ENCODE data around the gene VWA3B. TPM values are rescaled to one million over a fixed set of nuclear protein-coding genes. Genes with fewer than 3 reads are reported as not detected.
"Not testable (repeated sequence)": the region's sequence is repeated elsewhere in the genome, so short reads cannot be mapped to it uniquely, and the experiment has no call there.

The VWA3B gene
- total RNA-seq, 2 donors from 2014 or later, result not detected

- peak overlapping the region; percentile 65 for H3K4me3 Mint-ChIP-seq
- no peaks in the 10 kb centered on the region for H3K9me3 Mint-ChIP-seq
- H3K36me3 Mint-ChIP-seq (ENCODE audit: low read depth), result no peaks in the 10 kb centered on the region
- peak overlapping the region; percentile 90 for H3K27ac Mint-ChIP-seq
- H3K27me3 Mint-ChIP-seq, result peaks cover 15% of the 10 kb centered on the region
- peaks cover 14% of the 10 kb centered on the region for H3K4me1 Mint-ChIP-seq
- peak; percentile 97 for ATAC-seq (replicated peaks)
Measured at GRCh38 chr2:98134172-98135005, 47.4 kb downstream of the VWA3B start.

- H3K4me3 Mint-ChIP-seq, result no peak overlapping the region
- no peak overlapping the region for H3K27ac Mint-ChIP-seq
- ATAC-seq (replicated peaks), result no peak
- no peaks in the 10 kb centered on the region for H3K9me3 Mint-ChIP-seq
- H3K27me3 Mint-ChIP-seq, result peaks cover 8% of the 10 kb centered on the region
- peaks cover 14% of the 10 kb centered on the region for H3K4me1 Mint-ChIP-seq
- no peaks in the 10 kb centered on the region for H3K36me3 Mint-ChIP-seq (ENCODE audit: low read depth)
Measured at GRCh38 chr2:98137196-98137595, 50.2 kb downstream of the VWA3B start.

- not testable (repeated sequence) for H3K9me3 Mint-ChIP-seq; H3K27me3 Mint-ChIP-seq; H3K27ac Mint-ChIP-seq; H3K4me1 Mint-ChIP-seq; H3K36me3 Mint-ChIP-seq (ENCODE audit: low read depth); H3K4me3 Mint-ChIP-seq; ATAC-seq (replicated peaks)
Measured at GRCh38 chr2:98138978-98139377, 52.0 kb downstream of the VWA3B start.

- no peaks in the 10 kb centered on the region for H3K36me3 Mint-ChIP-seq (ENCODE audit: low read depth)
- no peak overlapping the region for H3K27ac Mint-ChIP-seq
- ATAC-seq (replicated peaks), result no peak
- peaks cover 3% of the 10 kb centered on the region for H3K27me3 Mint-ChIP-seq
- H3K4me1 Mint-ChIP-seq, result no peaks in the 10 kb centered on the region
- H3K9me3 Mint-ChIP-seq, result no peaks in the 10 kb centered on the region
- no peak overlapping the region for H3K4me3 Mint-ChIP-seq
Measured at GRCh38 chr2:98140210-98140609, 53.2 kb downstream of the VWA3B start.

DNA sequence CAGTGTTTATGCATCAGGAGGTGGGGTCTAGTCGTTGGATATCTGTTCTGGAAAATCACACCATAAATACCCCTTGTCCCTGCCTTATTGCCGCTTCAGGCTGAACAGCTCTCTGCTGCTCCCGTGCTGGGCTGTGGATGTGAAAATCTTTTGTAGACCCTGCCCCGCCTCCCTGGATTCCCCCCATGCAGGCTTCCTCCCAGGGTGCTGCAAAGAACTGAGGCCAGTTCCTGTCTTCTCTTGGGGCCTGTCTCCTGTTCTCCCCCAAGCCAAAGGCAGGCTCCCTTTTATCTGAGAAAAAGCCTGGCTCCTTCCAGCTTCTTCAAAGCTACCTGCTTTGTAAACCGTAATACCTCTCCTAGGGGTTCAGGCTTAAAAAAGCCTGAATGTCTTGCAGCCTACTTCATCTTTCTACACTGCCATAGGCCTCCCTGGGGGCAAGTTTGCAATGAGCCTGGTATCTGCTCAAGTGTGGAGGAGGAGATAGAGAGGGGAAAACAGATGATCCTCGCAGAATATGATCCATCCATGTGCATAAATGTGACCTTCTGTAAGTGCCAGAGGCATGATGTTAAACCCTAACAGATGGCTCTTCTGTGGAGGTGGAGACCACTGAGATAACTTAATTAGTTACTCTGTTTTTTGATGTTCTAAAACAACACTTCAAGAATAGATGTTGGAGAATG is 55.3 kb downstream of the VWA3B start:
- Mint-ChIP-seq H3K4me3 (no peak overlapping the region), H3K9me3 (no peaks in the 10 kb centered on the region), H3K4me1 (no peaks in the 10 kb centered on the region), H3K27ac (no peak overlapping the region), H3K36me3 (ENCODE audit: low read depth) (no peaks in the 10 kb centered on the region), H3K27me3 (no peaks in the 10 kb centered on the region)
- no peak for ATAC-seq (replicated peaks)

GRCh38 chr2:98145070-98145469 is 58.1 kb downstream of the VWA3B start:
- ATAC-seq (replicated peaks), result no peak
- H3K27me3 Mint-ChIP-seq, result peaks cover 3% of the 10 kb centered on the region
- no peaks in the 10 kb centered on the region for H3K9me3 Mint-ChIP-seq
- H3K36me3 Mint-ChIP-seq (ENCODE audit: low read depth), result no peaks in the 10 kb centered on the region
- H3K4me3 Mint-ChIP-seq, result no peak overlapping the region
- no peak overlapping the region for H3K27ac Mint-ChIP-seq
- no peaks in the 10 kb centered on the region for H3K4me1 Mint-ChIP-seq

DNA sequence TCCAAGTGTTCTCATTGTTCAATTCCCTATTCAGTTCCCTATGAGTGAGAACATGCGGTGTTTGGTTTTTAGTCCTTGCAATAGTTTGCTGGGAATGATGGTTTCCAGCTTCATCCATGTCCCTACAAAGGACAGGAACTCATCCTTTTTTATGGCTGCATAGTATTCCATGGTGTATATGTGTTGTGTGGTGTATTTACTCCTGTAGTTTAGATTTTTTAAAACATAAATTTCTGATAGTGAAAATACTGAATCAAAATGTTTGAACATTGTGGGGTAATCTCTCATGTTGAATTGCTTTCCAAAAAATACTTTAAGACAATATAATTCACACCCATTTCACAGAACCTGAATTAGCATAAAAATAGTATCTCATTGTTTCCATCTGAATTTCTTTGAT is 60.9 kb downstream of the VWA3B start:
- not testable (repeated sequence) for ATAC-seq (replicated peaks); H3K27me3 Mint-ChIP-seq; H3K4me3 Mint-ChIP-seq; H3K9me3 Mint-ChIP-seq; H3K36me3 Mint-ChIP-seq (ENCODE audit: low read depth); H3K4me1 Mint-ChIP-seq; H3K27ac Mint-ChIP-seq

DNA sequence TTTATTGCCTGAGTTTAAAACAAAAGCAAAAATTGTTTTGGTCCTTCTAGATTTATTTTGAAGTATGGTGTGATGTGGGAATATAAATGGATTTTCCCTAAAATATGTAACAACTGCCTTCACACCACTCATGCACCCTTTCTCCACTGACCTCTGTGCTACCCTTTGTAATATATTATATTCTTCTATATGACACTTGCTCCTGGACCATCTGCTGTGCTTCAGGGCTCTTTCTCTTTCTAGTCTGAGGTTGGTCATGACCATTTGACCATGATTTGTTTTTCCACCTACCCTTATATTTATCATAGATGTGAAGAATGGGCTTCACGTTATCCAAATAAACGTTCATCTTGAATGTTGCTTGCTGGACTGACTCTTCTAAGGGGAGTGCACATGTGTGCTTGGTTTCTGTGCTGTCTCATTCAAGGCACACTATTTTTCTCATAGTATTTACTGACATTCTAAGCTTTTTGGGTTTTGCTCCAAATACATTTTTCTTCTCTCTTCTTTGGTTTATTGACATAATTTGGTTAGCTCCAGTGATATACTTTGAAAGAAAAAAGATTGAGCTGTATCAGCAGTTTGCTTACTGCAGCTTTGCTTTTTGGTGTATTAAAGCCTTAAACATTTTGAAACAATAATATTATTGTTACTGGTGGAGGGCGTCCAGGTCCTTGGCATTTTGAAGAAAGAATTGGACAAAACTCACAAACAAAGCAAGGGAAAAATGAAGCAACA is 61.8 kb downstream of the VWA3B start:
- peak overlapping the region; percentile 37 for H3K4me3 Mint-ChIP-seq
- no peak for ATAC-seq (replicated peaks)

GRCh38 chr2:98149333-98149697 is 62.3 kb downstream of the VWA3B start:
- Mint-ChIP-seq H3K9me3 (no peaks in the 10 kb centered on the region), H3K4me1 (no peaks in the 10 kb centered on the region), H3K27ac (no peak overlapping the region), H3K27me3 (peaks cover 4% of the 10 kb centered on the region), H3K36me3 (ENCODE audit: low read depth) (no peaks in the 10 kb centered on the region), H3K4me3 (peak overlapping the region; percentile 37)
- peak; percentile 79 for ATAC-seq (replicated peaks)

More for the DNA sequence above, 61.8 kb downstream of the VWA3B start:
- Mint-ChIP-seq H3K27me3 (peaks cover 3% of the 10 kb centered on the region), H3K27ac (no peak overlapping the region), H3K9me3 (no peaks in the 10 kb centered on the region), H3K4me1 (no peaks in the 10 kb centered on the region), H3K36me3 (ENCODE audit: low read depth) (no peaks in the 10 kb centered on the region)

- no peak for ATAC-seq (replicated peaks)
- H3K4me3 Mint-ChIP-seq, result no peak overlapping the region
Measured at GRCh38 chr2:98153481-98153880, 66.5 kb downstream of the VWA3B start.

GRCh38 chr2:98155291-98155690 is 68.3 kb downstream of the VWA3B start:
- Mint-ChIP-seq H3K4me1 (no peaks in the 10 kb centered on the region), H3K9me3 (no peaks in the 10 kb centered on the region), H3K4me3 (no peak overlapping the region), H3K36me3 (ENCODE audit: low read depth) (no peaks in the 10 kb centered on the region), H3K27ac (no peak overlapping the region), H3K27me3 (peaks cover 16% of the 10 kb centered on the region)
- no peak for ATAC-seq (replicated peaks)

More at GRCh38 chr2:98153481-98153880, 66.5 kb downstream of the VWA3B start:
- H3K4me1 Mint-ChIP-seq, result no peaks in the 10 kb centered on the region
- H3K36me3 Mint-ChIP-seq (ENCODE audit: low read depth), result no peaks in the 10 kb centered on the region
- H3K27ac Mint-ChIP-seq, result no peak overlapping the region
- no peaks in the 10 kb centered on the region for H3K9me3 Mint-ChIP-seq
- H3K27me3 Mint-ChIP-seq, result peaks cover 16% of the 10 kb centered on the region

DNA sequence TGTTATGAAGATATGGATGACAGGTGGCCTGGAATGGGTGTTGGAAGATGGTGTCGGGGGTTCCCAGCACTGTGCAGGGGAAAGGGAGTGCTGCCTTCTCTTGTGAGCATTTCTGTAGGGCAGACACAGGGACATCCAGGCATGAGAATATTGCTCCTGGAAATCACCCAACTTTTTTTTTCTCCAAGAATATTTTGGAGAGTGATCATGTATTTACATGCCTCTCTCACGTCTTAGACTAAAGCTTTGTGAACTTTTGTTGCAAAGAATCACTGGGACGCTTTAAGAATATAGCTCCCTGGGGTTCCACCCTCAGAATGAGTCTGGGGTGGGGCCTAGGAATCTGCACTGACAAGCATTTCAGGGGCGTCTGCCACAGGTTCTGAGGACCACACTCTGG is 68.7 kb downstream of the VWA3B start:
- ATAC-seq (replicated peaks), result no peak
- Mint-ChIP-seq H3K27ac (no peak overlapping the region), H3K9me3 (no peaks in the 10 kb centered on the region), H3K4me3 (no peak overlapping the region), H3K4me1 (no peaks in the 10 kb centered on the region), H3K27me3 (peaks cover 16% of the 10 kb centered on the region), H3K36me3 (ENCODE audit: low read depth) (no peaks in the 10 kb centered on the region)

- no peaks in the 10 kb centered on the region for H3K4me1 Mint-ChIP-seq
- H3K4me3 Mint-ChIP-seq, result no peak overlapping the region
- no peaks in the 10 kb centered on the region for H3K9me3 Mint-ChIP-seq
- ATAC-seq (replicated peaks), result no peak
- H3K27ac Mint-ChIP-seq, result no peak overlapping the region
- peaks cover 16% of the 10 kb centered on the region for H3K27me3 Mint-ChIP-seq
- no peaks in the 10 kb centered on the region for H3K36me3 Mint-ChIP-seq (ENCODE audit: low read depth)
Measured at GRCh38 chr2:98156304-98156703, 69.3 kb downstream of the VWA3B start.

DNA sequence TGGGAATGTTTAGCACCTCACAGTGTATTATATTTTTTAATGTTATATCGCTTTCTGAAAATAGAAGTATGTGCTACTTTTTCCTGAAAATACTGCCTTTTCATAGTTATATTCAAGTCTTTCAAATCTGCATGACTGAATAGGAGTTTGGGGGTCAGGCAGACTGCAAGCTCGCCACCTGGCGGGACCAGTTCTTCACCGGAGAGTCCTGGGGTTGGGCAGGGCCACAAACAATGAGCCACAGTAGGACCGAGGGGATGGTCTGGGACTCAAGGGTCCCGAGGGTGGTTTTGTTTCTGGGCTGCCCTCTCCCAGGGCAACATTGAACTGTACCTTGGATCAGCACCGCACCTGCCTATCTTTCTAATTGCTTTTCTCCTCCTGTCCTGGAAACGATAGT is 70.6 kb downstream of the VWA3B start:
- ATAC-seq (replicated peaks), result no peak
- Mint-ChIP-seq H3K4me1 (no peaks in the 10 kb centered on the region), H3K36me3 (ENCODE audit: low read depth) (no peaks in the 10 kb centered on the region), H3K4me3 (no peak overlapping the region), H3K27me3 (peaks cover 22% of the 10 kb centered on the region), H3K27ac (no peak overlapping the region), H3K9me3 (no peaks in the 10 kb centered on the region)

- H3K27me3 Mint-ChIP-seq, result peaks cover 25% of the 10 kb centered on the region
- H3K4me1 Mint-ChIP-seq, result no peaks in the 10 kb centered on the region
- H3K27ac Mint-ChIP-seq, result no peak overlapping the region
- no peak overlapping the region for H3K4me3 Mint-ChIP-seq
- no peaks in the 10 kb centered on the region for H3K9me3 Mint-ChIP-seq
- no peaks in the 10 kb centered on the region for H3K36me3 Mint-ChIP-seq (ENCODE audit: low read depth)
- ATAC-seq (replicated peaks), result no peak
Measured at GRCh38 chr2:98158305-98158704, 71.3 kb downstream of the VWA3B start.

Measured in activated T-helper 17 cell treated with anti-CD3 and anti-CD28 coated beads, Interleukin-2, amount 50 U/mL, for 72 hours (primary cell).